Urinary bladder (tissue), 4 donors: ENCODE results near the gene PLB1. TPM values are rescaled to one million over a fixed set of nuclear protein-coding genes. Genes with fewer than 3 reads are reported as not detected.

Source experiments
- DNase-seq: peaks from one replicate; pipeline ENCODE4 v3.0.0-alpha.2; 2015; ENCODE audit errors: extremely low spot score
- H3K27ac ChIP-seq: one replicate; pipeline ENCODE4 v1.5.1; 2013; ENCODE audit warnings: low read depth, mild to moderate bottlenecking, moderate library complexity
- H3K36me3 ChIP-seq: one replicate; pipeline ENCODE4 v1.6.1; 2013; ENCODE audit warnings: mild to moderate bottlenecking, moderate library complexity; ENCODE audit not compliant: insufficient read depth
- H3K4me1 ChIP-seq: one replicate; pipeline ENCODE4 v1.6.1; 2013; ENCODE audit warnings: mild to moderate bottlenecking, moderate library complexity; ENCODE audit not compliant: insufficient read depth
- H3K4me3 ChIP-seq: one replicate; pipeline ENCODE4 v1.5.1; 2013; ENCODE audit warnings: low read depth, low read length
- WGBS: extraction: QIAGEN DNeasy Blood & Tissue Kit; methylation state at CpG from one replicate; pipeline ENCODE4 v1.1.7; 2013; 5-methylcytosine and 5-hydroxymethylcytosine counted together
- polyA plus RNA-seq: library from polyadenylated mRNA; stranded (reverse); fragments of 200-250 nt; gene quantifications from one replicate; pipeline ENCODE4 v1.2.3, GENCODE V29; 2013
- small RNA-seq: library from RNA; depleted of rRNA; stranded (forward); fragments of <200 nt; gene quantifications from one replicate; pipeline ENCODE3, GENCODE V24; 2014
- total RNA-seq: library from RNA; depleted of rRNA; stranded (reverse); fragments of >200 nt; gene quantifications from one replicate; pipeline ENCODE4 v1.2.3, GENCODE V29; 2014
- donor health status: healthy with polysubstance abuse.
- donor health status: healthy.

Gene PLB1
- total and polyA plus RNA-seq, 2 donors: 4.7 to 5.0 TPM

DNA sequence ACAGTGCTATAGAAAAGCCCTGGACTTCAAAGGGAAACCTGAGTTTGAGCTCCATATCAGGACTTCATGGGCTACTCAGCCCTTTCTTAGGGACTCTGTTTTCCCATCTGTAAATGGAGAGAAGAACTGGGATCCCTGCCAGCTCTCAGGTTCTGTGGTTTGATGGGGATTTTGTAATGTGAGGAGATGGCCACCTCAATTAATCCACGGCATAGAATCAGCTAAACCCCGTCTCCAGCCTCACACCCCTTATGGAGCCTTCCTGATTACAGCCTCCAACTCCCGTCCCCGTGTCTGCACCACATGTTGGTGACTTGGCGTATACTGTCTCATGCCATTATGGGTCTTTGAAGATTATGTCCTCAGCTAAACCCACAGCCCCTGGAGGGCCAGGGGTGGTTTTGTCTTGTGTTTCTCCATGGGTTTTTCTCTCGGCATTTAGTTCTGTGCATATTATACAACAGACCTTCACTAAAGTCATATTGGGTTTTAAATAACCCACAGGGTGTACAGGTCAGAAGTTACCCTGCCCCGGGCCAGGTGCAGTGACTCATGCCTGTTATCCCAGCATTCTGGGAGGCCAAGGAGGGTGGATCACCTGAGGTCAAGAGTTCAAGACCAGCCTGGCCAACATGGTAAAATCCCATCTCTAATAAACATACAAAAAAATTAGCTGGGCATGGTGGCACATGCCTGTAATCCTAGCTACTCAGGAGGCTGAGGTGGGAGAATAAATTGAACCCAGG lies 192.0 kb downstream of the PLB1 start:
- Histone ChIP-seq H3K4me3 (no peak overlapping the region), H3K27ac (no peak overlapping the region), H3K4me1 (no peaks in the 10 kb centered on the region), H3K36me3 (no peaks in the 10 kb centered on the region)
- WGBS: 93% methylated on average over 7 of the region's 7 CpGs
- DNase-seq: no peak

DNA sequence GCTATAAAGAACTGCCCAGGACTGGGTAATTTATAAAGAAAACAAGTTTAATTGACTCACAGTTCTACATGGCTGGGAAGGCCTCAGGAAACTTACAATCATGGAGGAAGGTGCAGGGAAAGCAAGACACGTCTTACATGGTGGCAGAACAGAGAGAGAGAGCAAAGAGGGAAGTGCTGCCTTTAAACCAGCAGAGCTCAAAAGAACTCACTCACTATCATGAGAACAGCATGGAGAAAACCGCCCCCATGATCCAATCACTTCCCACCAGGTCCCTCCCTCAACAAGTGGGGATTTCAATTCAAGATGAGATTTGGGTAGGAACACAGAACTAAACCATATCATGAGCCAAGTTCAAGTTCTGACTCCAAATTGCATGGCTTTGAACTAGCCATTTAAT lies 193.0 kb downstream of the PLB1 start:
- no peak overlapping the region for H3K27ac ChIP-seq
- no peak overlapping the region for H3K4me3 ChIP-seq
- no peaks in the 10 kb centered on the region for H3K36me3 ChIP-seq
- no peaks in the 10 kb centered on the region for H3K4me1 ChIP-seq
- WGBS: 87% methylated on average over 2 of the region's 2 CpGs
- no peak for DNase-seq

DNA sequence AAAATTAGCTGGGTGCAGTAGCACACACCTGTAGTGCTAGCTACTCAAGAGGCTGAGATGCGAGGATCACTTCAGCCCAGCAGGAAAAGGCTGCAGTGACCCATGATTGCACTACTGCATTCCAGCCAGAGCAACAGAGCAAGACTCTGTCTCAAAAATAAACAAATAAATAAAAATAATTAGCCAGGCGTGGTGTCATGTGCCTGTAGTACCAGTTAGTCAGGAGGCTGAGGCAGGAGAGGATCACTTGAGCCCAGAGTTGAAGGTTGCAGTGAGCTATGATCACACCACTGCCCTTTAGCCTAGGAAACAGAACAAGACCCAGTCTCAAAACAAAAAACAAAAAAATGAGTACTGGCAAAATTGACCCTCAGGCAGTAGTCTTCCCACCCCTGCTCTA lies 193.9 kb downstream of the PLB1 start:
- H3K36me3 ChIP-seq: no peaks in the 10 kb centered on the region

DNA sequence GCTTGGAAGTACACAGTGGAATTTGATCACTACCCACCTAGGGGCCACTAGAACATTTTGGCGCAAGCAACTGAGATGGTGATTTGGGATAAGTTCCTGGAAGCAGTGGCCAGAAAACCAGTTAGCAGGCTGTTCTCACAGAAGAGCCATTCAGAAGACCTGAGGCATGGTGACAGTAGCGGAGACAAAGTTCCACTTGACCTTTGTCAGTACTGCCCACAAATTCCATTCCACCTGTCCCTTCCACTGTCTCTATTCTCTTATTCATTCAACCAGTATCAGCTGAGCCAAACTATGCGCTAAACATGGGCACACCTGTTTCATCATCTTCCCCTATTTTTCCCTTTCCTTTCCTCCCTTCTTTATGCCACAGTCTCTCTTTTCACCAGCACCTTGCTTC lies 196.6 kb downstream of the PLB1 start:
- no peaks in the 10 kb centered on the region for H3K4me1 ChIP-seq
- H3K27ac ChIP-seq: no peak overlapping the region
- WGBS: 98% methylated on average over 3 of the region's 3 CpGs
- H3K4me3 ChIP-seq: no peak overlapping the region
- H3K36me3 ChIP-seq: no peaks in the 10 kb centered on the region
- DNase-seq: no peak

More for the DNA sequence above, 193.9 kb downstream of the PLB1 start:
- no peak for DNase-seq
- no peak overlapping the region for H3K27ac ChIP-seq
- no peaks in the 10 kb centered on the region for H3K4me1 ChIP-seq
- WGBS: 92% methylated on average over 2 of the region's 2 CpGs
- H3K4me3 ChIP-seq: no peak overlapping the region

DNA sequence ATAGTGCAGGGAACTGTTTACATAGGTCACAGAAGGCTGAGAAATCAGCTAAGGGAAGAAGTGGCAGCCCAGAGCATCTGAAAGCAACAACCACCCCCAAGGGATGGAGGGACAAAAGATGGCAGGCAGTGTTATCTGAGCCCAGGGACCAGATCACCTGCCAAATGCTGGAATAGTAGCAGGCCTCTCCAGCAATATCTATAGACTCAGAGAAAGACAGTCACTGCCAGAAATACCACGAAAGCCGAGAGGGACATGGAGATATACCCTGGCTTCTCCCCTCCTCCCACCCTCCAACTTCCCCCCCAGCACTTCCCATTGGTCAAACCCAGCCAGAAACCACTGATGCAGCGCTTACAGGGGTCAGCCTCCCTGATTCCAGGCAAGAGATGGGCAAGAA lies 197.4 kb downstream of the PLB1 start:
- Histone ChIP-seq H3K36me3 (no peaks in the 10 kb centered on the region), H3K27ac (no peak overlapping the region), H3K4me1 (no peaks in the 10 kb centered on the region), H3K4me3 (no peak overlapping the region)
- WGBS: 96% methylated on average over 3 of the region's 3 CpGs
- DNase-seq: no peak

Small RNAs within 50 kb of the gene (small RNA-seq; reads per million reads assigned to genes)
- gene RNA5SP89 (not detected), gene SNRPGP7 (not detected)

Other genes with a start within 250 kb of the PLB1 start
- gene FOSL2, start 103.2 kb upstream of the PLB1 start, total RNA-seq: 40.9 TPM
- 112 TPM for gene FOSL2, start 103.2 kb upstream of the PLB1 start, polyA plus RNA-seq